Kidney (tissue), 22 donors: ENCODE results near the gene RNF213. TPM values are rescaled to one million over a fixed set of nuclear protein-coding genes. Genes with fewer than 3 reads are reported as not detected.
A peak's percentile ranks its signal among the peaks of the same experiment; 100 is the strongest.

ENCODE experiments used
- DNase-seq, 5 donors: peaks; one replicate each; pipeline ENCODE4 v3.0.0-alpha.2; 2013 to 2020
- FAIRE-seq: peaks from 2 replicates; lab custom pipeline; 2012; peaks lifted over from hg19 to GRCh38; lab: Jason Lieb, UNC
- H3K27ac ChIP-seq, 2 donors: one replicate each; pipeline ENCODE4 v1.7.0; 2013; ENCODE audit warnings: low read depth in 2 of 2, low read length in 2 of 2, inconsistent platforms in 1 of 2
- H3K27me3 ChIP-seq: one replicate; pipeline ENCODE4 v1.7.1; 2013; ENCODE audit warnings: low read length, inconsistent platforms; ENCODE audit not compliant: control insufficient read depth, insufficient read depth
- H3K36me3 ChIP-seq, 3 donors: one replicate each; pipeline versions ENCODE4 v1.7.0 to v1.7.1; 2013; ENCODE audit warnings: low read length in 3 of 3, control low read depth in 1 of 3, inconsistent platforms in 1 of 3; ENCODE audit not compliant: insufficient read depth in 3 of 3, control insufficient read depth in 2 of 3
- H3K4me1 ChIP-seq, 3 donors: one replicate each; pipeline versions ENCODE4 v1.7.0 to v1.7.1; 2013; ENCODE audit warnings: low read length in 3 of 3, inconsistent platforms in 1 of 3, low read depth in 1 of 3; ENCODE audit not compliant: control insufficient read depth in 2 of 3, insufficient read depth in 2 of 3
- H3K4me3 ChIP-seq, 3 donors: one replicate each; pipeline versions ENCODE4 v1.7.0 to v1.8.1; 2013; ENCODE audit warnings: low read length in 3 of 3, control low read depth in 1 of 3, inconsistent platforms in 1 of 3
- H3K9ac ChIP-seq, 3 donors: one replicate each; pipeline versions ENCODE4 v1.7.0 to v1.7.1; 2013; ENCODE audit warnings: low read length in 3 of 3, control low read depth in 1 of 3, inconsistent platforms in 1 of 3
- H3K9me3 ChIP-seq, 3 donors: one replicate each; pipeline versions ENCODE4 v1.7.0 to v1.7.1; 2013; ENCODE audit warnings: low read length in 3 of 3, control low read depth in 1 of 3, inconsistent platforms in 1 of 3; ENCODE audit not compliant: control insufficient read depth in 2 of 3, insufficient read depth in 1 of 3
- CTCF ChIP-seq: IDR thresholded peaks from 3 replicates; pipeline ENCODE4 v1.5.1; 2012; ENCODE audit warnings: mild to moderate bottlenecking, moderate library complexity, borderline replicate concordance; ENCODE audit not compliant: insufficient read depth; ENCODE audit errors: extremely low read depth
- intact Hi-C: fragments of 100-400 bp; cut with DNase I; formaldehyde crosslinking; loops from one replicate; pipeline ENCODE4 v1.11.1; 2022
- long read RNA-seq, 10 donors: library from polyadenylated mRNA in 1 of 10; unstranded in 1 of 10; transcript quantifications; one replicate each; pipeline ENCODE4 v2.0.0 and lab custom pipeline, GENCODE V29; 2021 to 2026
- polyA plus RNA-seq: library from polyadenylated mRNA; stranded (reverse); fragments of 350-450 nt; fragmentation: Illumina TruSeq; extraction: RNeasy Lipid Tissue Mini Kit (QIAGEN cat#74804); gene quantifications from one replicate; pipeline ENCODE4 v1.2.3, GENCODE V29; 2014; ENCODE audit warnings: low read depth, low replicate concordance; ENCODE audit not compliant: insufficient read depth
- total RNA-seq: library from RNA; stranded (reverse); fragmentation: NEBNext Ultra II Directional; extraction: Animal tissue kit (Norgen Biotek cat#: 25700); gene quantifications from one replicate; pipeline ENCODE4 v1.2.1, GENCODE V29; 2021
- donor health status: control.
- donor health status: control.
- donor health status: control.
- donor health status: control.
- donor health status: control.
- donor health status: DM: yes; HTN: yes; CAD: no.
- donor health status: Normal renal cell carcinoma (clear cell type).

The RNF213 gene
- total RNA-seq (276 TPM), polyA plus RNA-seq (43.4 TPM)
- long read RNA-seq, donor 1 = 0 reads
- long read RNA-seq, donor 2 = 0 reads
- long read RNA-seq, donor 3, full-length matches to known transcripts = 3 of 15 reads
- long read RNA-seq, donor 3, partial matches to known transcripts = 12 of 15 reads
- long read RNA-seq, donor 3, other reads (novel, unspliced or antisense) = 0 of 15 reads
- long read RNA-seq, donor 4, partial matches to known transcripts = 7 of 7 reads
- long read RNA-seq, donor 4, other reads (novel, unspliced or antisense) = 0 of 7 reads
- long read RNA-seq, donor 5 = 0 reads
- long read RNA-seq, donor 6, partial matches to known transcripts = 0 of 1 reads
- long read RNA-seq, donor 6, other reads (novel, unspliced or antisense) = 0 of 1 reads
- long read RNA-seq, donor 7, partial matches to known transcripts = 81 of 96 reads
- long read RNA-seq, donor 7, other reads (novel, unspliced or antisense) = 15 of 96 reads
- long read RNA-seq, donor 8 = 0 reads
- long read RNA-seq, donor 9 = 0 reads
- long read RNA-seq, donor 10, partial matches to known transcripts = 5 of 5 reads
- long read RNA-seq, donor 10, other reads (novel, unspliced or antisense) = 0 of 5 reads

- intact Hi-C loops = no loop called here
- peak within 1 kb of the TSS; percentile 97 to 98 for H3K27ac ChIP-seq
- peak within 1 kb of the TSS; percentile 49 to 82 (median 81) for H3K9ac ChIP-seq
- no peak for TF ChIP-seq CTCF
- no peaks in the 10 kb centered on the region for H3K9me3 ChIP-seq
- DNase-seq = peak in 3 of 5 donors; percentile 71 to 87 (median 79)
- H3K27me3 ChIP-seq = no peaks in the 10 kb centered on the region
- H3K4me1 ChIP-seq = peaks cover 0 to 31% (median 22%) of the 10 kb centered on the region in 3 donors
- no peak for FAIRE-seq
- peak within 1 kb of the TSS; percentile 60 to 88 (median 85) for H3K4me3 ChIP-seq
- peaks cover 0 to 2% (median 0%) of the 10 kb centered on the region in 3 donors for H3K36me3 ChIP-seq
These were observed at the start of gene RNF213 for GRCh38 chr17:80260791-80261158. RNF213 (plus strand) TSS chr17:80260852; CDS start chr17:80263682, 2,830 bp downstream.

- FAIRE-seq (no peak), DNase-seq (peak in 1 of 5 donors; percentile 61)
- no peaks in the 10 kb centered on the region for H3K27me3 ChIP-seq
- peaks cover 0 to 12% (median 10%) of the 10 kb centered on the region in 3 donors for H3K36me3 ChIP-seq
- H3K27ac ChIP-seq = no peak overlapping the region
- no peak for TF ChIP-seq CTCF
- H3K4me3 ChIP-seq = no peak overlapping the region
- intact Hi-C loops = no loop called here
- H3K9ac ChIP-seq = no peak overlapping the region
- H3K4me1 ChIP-seq = no peaks in the 10 kb centered on the region
- H3K9me3 ChIP-seq = no peaks in the 10 kb centered on the region
These were observed 48.5 kb upstream of the RNF213 start for GRCh38 chr17:80212109-80212508.

- no peaks in the 10 kb centered on the region for H3K4me1 ChIP-seq
- no peak for DNase-seq
- no peaks in the 10 kb centered on the region for H3K9me3 ChIP-seq
- peaks cover 0 to 14% (median 14%) of the 10 kb centered on the region in 3 donors for H3K36me3 ChIP-seq
- H3K9ac ChIP-seq = no peak overlapping the region
- no peak overlapping the region for H3K27ac ChIP-seq
- intact Hi-C loops = no loop called here
- no peaks in the 10 kb centered on the region for H3K27me3 ChIP-seq
- no peak for FAIRE-seq
- H3K4me3 ChIP-seq = no peak overlapping the region
- no peak for TF ChIP-seq CTCF
These were observed 48.1 kb upstream of the RNF213 start for GRCh38 chr17:80212511-80212910.
